UCSD-AML1 (cell line): ENCODE results near the gene LGALS9.
A peak's percentile ranks its signal among the peaks of the same experiment; 100 is the strongest.

ENCODE experiments used
- DNase-seq: peaks from one replicate; lab custom pipeline; 2025; ENCODE audit not compliant: unreplicated experiment; lab: John Stamatoyannopoulos, UW

Gene LGALS9

GRCh38 chr17:27602721-27603420 is 28.1 kb upstream of the LGALS9 start:
- DNase-seq: peak; percentile 83

GRCh38 chr17:27603421-27603770 is 27.6 kb upstream of the LGALS9 start:
- DNase-seq: no peak

- DNase-seq: no peak
These were observed 26.9 kb upstream of the LGALS9 start for GRCh38 chr17:27603880-27604794.

GRCh38 chr17:27605409-27605808 is 25.6 kb upstream of the LGALS9 start:
- no peak for DNase-seq

GRCh38 chr17:27607521-27608091 is 23.4 kb upstream of the LGALS9 start:
- DNase-seq: no peak

- DNase-seq: no peak
These were observed 22.4 kb upstream of the LGALS9 start for GRCh38 chr17:27608328-27609230.

- peak; percentile 29 for DNase-seq
These were observed 21.2 kb upstream of the LGALS9 start for GRCh38 chr17:27609611-27610303.

- DNase-seq: no peak
These were observed 20.7 kb upstream of the LGALS9 start for GRCh38 chr17:27610304-27610677.

GRCh38 chr17:27612160-27612770 is 18.7 kb upstream of the LGALS9 start:
- DNase-seq: no peak

GRCh38 chr17:27613433-27613832 is 17.6 kb upstream of the LGALS9 start:
- DNase-seq: no peak

GRCh38 chr17:27615121-27615520 is 15.9 kb upstream of the LGALS9 start:
- DNase-seq: no peak

GRCh38 chr17:27616414-27616813 is 14.6 kb upstream of the LGALS9 start:
- no peak for DNase-seq

- DNase-seq: no peak
These were observed 12.6 kb upstream of the LGALS9 start for GRCh38 chr17:27618417-27618816.

GRCh38 chr17:27620721-27621120 is 10.3 kb upstream of the LGALS9 start:
- DNase-seq: no peak

GRCh38 chr17:27621536-27621935 is 9.5 kb upstream of the LGALS9 start:
- no peak for DNase-seq

- DNase-seq: no peak
These were observed 8.9 kb upstream of the LGALS9 start for GRCh38 chr17:27621942-27622559.

GRCh38 chr17:27622986-27623385 is 8.0 kb upstream of the LGALS9 start:
- DNase-seq: no peak

- no peak for DNase-seq
These were observed 7.4 kb upstream of the LGALS9 start for GRCh38 chr17:27623614-27624013.

GRCh38 chr17:27624539-27624938 is 6.4 kb upstream of the LGALS9 start:
- DNase-seq: no peak

- DNase-seq: no peak
These were observed 5.1 kb upstream of the LGALS9 start for GRCh38 chr17:27625856-27626255.
